H1 (cell line): ENCODE results near the gene DDX21.

Experiments
- CBX5 ChIP-seq: fragments of 300-800, 300-1000 bp; sonication (generic); IDR thresholded peaks from 2 replicates; pipeline ENCODE4 v1.7.1; 2016; ENCODE audit warnings: antibody characterized with exemption, low read length, low read depth
- CEBPB ChIP-seq: IDR thresholded peaks from 2 replicates; pipeline ENCODE4 v1.6.1; 2012; ENCODE audit warnings: low read depth, low read length
- HDAC2 ChIP-seq, 2 experiments: fragments of 300-600 bp in 1 of 2; sonication (generic) in 1 of 2; IDR thresholded peaks; 2 replicates each; pipeline ENCODE4 v1.6.1; 2011 to 2012; ENCODE audit warnings: low read depth in 2 of 2, low read length in 2 of 2, mild to moderate bottlenecking in 2 of 2, moderate library complexity in 2 of 2, borderline replicate concordance in 1 of 2, inconsistent platforms in 1 of 2
- KDM1A ChIP-seq: fragments of 200-600, 300-600 bp; sonication (generic); IDR thresholded peaks from 2 replicates; pipeline ENCODE4 v1.7.1; 2016; ENCODE audit warnings: mild to moderate bottlenecking, low read length, borderline replicate concordance
- POLR2A ChIP-seq, 2 experiments: IDR thresholded peaks; 1 replicate in 1 of 2; 2 replicates in 1 of 2; pipeline ENCODE4 v1.6.1; 2011; ENCODE audit warnings: low read depth in 2 of 2, low read length in 2 of 2, mild to moderate bottlenecking in 2 of 2; ENCODE audit errors: control extremely low read depth in 1 of 2
- RNF2 ChIP-seq: fragments of 200-900, 300-1000 bp; sonication (generic); IDR thresholded peaks from 2 replicates; pipeline ENCODE4 v1.7.1; 2016; ENCODE audit warnings: borderline replicate concordance, low read depth, mild to moderate bottlenecking, antibody characterized with exemption, low read length; ENCODE audit not compliant: poor library complexity, severe bottlenecking; ENCODE audit errors: missing control alignments
- SP2 ChIP-seq: IDR thresholded peaks from 2 replicates; pipeline ENCODE4 v1.6.1; 2012; ENCODE audit warnings: mild to moderate bottlenecking, low read length, inconsistent platforms
- TCF12 ChIP-seq: IDR thresholded peaks from 2 replicates; pipeline ENCODE4 v1.6.1; 2011; ENCODE audit warnings: low read depth, mild to moderate bottlenecking, low read length
- YY1 ChIP-seq: IDR thresholded peaks from 2 replicates; pipeline ENCODE4 v1.6.1; 2011; ENCODE audit warnings: low read depth, mild to moderate bottlenecking, low read length
- TF ChIP-seq, protein P1 (sequence below): IDR thresholded peaks from 2 replicates; pipeline ENCODE4 v1.6.1; 2012; ENCODE audit warnings: inconsistent platforms
- TF ChIP-seq, protein P2 (sequence below), 3 experiments: IDR thresholded peaks; 1 replicate in 2 of 3; 2 replicates in 1 of 3; pipeline versions ENCODE4 v1.5.1 to v1.6.1; 2011; ENCODE audit warnings: low read length in 3 of 3, mild to moderate bottlenecking in 3 of 3, inconsistent platforms in 2 of 3, low read depth in 1 of 3, moderate library complexity in 1 of 3; ENCODE audit not compliant: insufficient read depth in 1 of 3; ENCODE audit errors: control extremely low read depth in 1 of 3

DNA sequence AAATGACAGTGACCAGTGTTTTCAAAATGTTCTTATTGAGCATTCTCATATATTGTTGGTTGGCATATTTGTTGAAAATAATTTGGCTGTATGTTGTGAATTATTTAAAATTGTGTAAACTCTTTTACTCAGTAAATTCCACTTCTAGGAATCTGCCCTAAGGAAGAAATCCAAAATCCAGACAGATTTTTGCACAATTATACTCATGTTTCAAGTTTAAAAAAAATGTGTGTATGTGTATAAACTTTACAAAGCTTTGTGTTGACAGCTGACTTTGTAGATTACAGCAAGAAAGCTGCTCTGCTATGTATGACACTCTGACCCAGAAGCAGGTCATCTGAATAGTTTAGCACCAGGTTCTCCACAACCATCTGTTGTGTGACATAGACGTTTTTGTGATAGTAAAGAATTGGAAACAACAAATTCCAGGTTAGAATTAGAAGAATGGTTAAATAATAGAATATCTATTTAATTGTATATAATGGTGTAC lies 54.2 kb downstream of the DDX21 start:
- TF ChIP-seq, protein P1, sequence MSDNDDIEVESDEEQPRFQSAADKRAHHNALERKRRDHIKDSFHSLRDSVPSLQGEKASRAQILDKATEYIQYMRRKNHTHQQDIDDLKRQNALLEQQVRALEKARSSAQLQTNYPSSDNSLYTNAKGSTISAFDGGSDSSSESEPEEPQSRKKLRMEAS, result no peak
- TF ChIP-seq KDM1A, result no peak
- TF ChIP-seq CBX5, result no peak
- TF ChIP-seq, protein P2, sequence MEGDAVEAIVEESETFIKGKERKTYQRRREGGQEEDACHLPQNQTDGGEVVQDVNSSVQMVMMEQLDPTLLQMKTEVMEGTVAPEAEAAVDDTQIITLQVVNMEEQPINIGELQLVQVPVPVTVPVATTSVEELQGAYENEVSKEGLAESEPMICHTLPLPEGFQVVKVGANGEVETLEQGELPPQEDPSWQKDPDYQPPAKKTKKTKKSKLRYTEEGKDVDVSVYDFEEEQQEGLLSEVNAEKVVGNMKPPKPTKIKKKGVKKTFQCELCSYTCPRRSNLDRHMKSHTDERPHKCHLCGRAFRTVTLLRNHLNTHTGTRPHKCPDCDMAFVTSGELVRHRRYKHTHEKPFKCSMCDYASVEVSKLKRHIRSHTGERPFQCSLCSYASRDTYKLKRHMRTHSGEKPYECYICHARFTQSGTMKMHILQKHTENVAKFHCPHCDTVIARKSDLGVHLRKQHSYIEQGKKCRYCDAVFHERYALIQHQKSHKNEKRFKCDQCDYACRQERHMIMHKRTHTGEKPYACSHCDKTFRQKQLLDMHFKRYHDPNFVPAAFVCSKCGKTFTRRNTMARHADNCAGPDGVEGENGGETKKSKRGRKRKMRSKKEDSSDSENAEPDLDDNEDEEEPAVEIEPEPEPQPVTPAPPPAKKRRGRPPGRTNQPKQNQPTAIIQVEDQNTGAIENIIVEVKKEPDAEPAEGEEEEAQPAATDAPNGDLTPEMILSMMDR (IDR thresholded peaks at IDR 0.05; ENCODE audit: control extremely low read depth in 1 of 3, insufficient read depth in 1 of 3, low read depth in 1 of 3, low read length in 3 of 3), result no peak
- TF ChIP-seq SP2, result no peak
- TF ChIP-seq RNF2, result no peak
- no peak for TF ChIP-seq POLR2A (IDR thresholded peaks at IDR 0.05; ENCODE audit: control extremely low read depth in 1 of 2, low read depth in 2 of 2, low read length in 2 of 2)
- no peak for TF ChIP-seq YY1
- TF ChIP-seq HDAC2 (IDR thresholded peaks at IDR 0.05; ENCODE audit: borderline replicate concordance in 1 of 2, low read depth in 2 of 2, low read length in 2 of 2), result no peak
- TF ChIP-seq CEBPB, result no peak
- TF ChIP-seq TCF12, result no peak
